ENCODE results near the gene NIPAL4.

NIPAL4 gene

GRCh38 chr5:157459715-157460599, at the start of gene NIPAL4 (continued):
- TF ChIP-seq ZNF324 (tag by site-specific recombination; IDR thresholded peaks at IDR 0.05) (no peak), ZNF670 (tag by site-specific recombination; IDR thresholded peaks at IDR 0.05; ENCODE audit: low read depth) (no peak), ZNF529 (tag by site-specific recombination; IDR thresholded peaks at IDR 0.05; ENCODE audit: insufficient replicate concordance) (no peak), ZNF610 (tag by site-specific recombination; IDR thresholded peaks at IDR 0.05; ENCODE audit: borderline replicate concordance) (no peak), ZNF76 (tag by site-specific recombination; IDR thresholded peaks at IDR 0.05; ENCODE audit: borderline replicate concordance, low read depth) (no peak), ZNF221 (tag by site-specific recombination; IDR thresholded peaks at IDR 0.05; ENCODE audit: borderline replicate concordance) (no peak), ZNF112 (tag by site-specific recombination; IDR thresholded peaks at IDR 0.05) (no peak), ZNF423 (tag by site-specific recombination; IDR thresholded peaks at IDR 0.05) (peak; percentile 87), BCL6B (tag by site-specific recombination; IDR thresholded peaks at IDR 0.05) (no peak), ZNF366 (tag by site-specific recombination; conservative IDR thresholded peaks at IDR 0.05) (peak; percentile 72), ZNF629 (tag by site-specific recombination; IDR thresholded peaks at IDR 0.05) (no peak), HOXA7 (CRISPR knock-in tag; IDR thresholded peaks at IDR 0.05; ENCODE audit: borderline replicate concordance) (no peak), ZNF510 (tag by site-specific recombination; IDR thresholded peaks at IDR 0.05; ENCODE audit: insufficient replicate concordance) (no peak), BCL11A (tag by site-specific recombination; IDR thresholded peaks at IDR 0.05; ENCODE audit: low read depth) (no peak), ZNF391 (tag by site-specific recombination; IDR thresholded peaks at IDR 0.05; ENCODE audit: borderline replicate concordance, low read depth) (no peak), PRDM6 (tag by site-specific recombination; IDR thresholded peaks at IDR 0.05) (no peak), ZNF843 (tag by site-specific recombination; IDR thresholded peaks at IDR 0.05) (no peak), ZNF280C (tag by site-specific recombination; IDR thresholded peaks at IDR 0.05) (no peak), ZBTB48 (tag by site-specific recombination; IDR thresholded peaks at IDR 0.05) (peak; percentile 51; the same call in 1 of the 2 replicates), ZNF146 (tag by site-specific recombination; IDR thresholded peaks at IDR 0.05) (no peak), ZNF558 (tag by site-specific recombination; IDR thresholded peaks at IDR 0.05) (no peak), OVOL3 (tag by site-specific recombination; IDR thresholded peaks at IDR 0.05) (no peak)
- TF ChIP-seq, protein P1, sequence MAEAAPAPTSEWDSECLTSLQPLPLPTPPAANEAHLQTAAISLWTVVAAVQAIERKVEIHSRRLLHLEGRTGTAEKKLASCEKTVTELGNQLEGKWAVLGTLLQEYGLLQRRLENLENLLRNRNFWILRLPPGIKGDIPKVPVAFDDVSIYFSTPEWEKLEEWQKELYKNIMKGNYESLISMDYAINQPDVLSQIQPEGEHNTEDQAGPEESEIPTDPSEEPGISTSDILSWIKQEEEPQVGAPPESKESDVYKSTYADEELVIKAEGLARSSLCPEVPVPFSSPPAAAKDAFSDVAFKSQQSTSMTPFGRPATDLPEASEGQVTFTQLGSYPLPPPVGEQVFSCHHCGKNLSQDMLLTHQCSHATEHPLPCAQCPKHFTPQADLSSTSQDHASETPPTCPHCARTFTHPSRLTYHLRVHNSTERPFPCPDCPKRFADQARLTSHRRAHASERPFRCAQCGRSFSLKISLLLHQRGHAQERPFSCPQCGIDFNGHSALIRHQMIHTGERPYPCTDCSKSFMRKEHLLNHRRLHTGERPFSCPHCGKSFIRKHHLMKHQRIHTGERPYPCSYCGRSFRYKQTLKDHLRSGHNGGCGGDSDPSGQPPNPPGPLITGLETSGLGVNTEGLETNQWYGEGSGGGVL (tag by site-specific recombination; IDR thresholded peaks at IDR 0.05), result peak; percentile 66
- TF ChIP-seq, protein P2, sequence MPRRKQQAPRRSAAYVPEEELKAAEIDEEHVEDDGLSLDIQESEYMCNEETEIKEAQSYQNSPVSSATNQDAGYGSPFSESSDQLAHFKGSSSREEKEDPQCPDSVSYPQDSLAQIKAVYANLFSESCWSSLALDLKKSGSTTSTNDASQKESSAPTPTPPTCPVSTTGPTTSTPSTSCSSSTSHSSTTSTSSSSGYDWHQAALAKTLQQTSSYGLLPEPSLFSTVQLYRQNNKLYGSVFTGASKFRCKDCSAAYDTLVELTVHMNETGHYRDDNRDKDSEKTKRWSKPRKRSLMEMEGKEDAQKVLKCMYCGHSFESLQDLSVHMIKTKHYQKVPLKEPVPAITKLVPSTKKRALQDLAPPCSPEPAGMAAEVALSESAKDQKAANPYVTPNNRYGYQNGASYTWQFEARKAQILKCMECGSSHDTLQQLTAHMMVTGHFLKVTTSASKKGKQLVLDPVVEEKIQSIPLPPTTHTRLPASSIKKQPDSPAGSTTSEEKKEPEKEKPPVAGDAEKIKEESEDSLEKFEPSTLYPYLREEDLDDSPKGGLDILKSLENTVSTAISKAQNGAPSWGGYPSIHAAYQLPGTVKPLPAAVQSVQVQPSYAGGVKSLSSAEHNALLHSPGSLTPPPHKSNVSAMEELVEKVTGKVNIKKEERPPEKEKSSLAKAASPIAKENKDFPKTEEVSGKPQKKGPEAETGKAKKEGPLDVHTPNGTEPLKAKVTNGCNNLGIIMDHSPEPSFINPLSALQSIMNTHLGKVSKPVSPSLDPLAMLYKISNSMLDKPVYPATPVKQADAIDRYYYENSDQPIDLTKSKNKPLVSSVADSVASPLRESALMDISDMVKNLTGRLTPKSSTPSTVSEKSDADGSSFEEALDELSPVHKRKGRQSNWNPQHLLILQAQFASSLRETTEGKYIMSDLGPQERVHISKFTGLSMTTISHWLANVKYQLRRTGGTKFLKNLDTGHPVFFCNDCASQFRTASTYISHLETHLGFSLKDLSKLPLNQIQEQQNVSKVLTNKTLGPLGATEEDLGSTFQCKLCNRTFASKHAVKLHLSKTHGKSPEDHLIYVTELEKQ (tag by site-specific recombination; IDR thresholded peaks at IDR 0.05; ENCODE audit: borderline replicate concordance), result no peak
- TF ChIP-seq, protein P3, sequence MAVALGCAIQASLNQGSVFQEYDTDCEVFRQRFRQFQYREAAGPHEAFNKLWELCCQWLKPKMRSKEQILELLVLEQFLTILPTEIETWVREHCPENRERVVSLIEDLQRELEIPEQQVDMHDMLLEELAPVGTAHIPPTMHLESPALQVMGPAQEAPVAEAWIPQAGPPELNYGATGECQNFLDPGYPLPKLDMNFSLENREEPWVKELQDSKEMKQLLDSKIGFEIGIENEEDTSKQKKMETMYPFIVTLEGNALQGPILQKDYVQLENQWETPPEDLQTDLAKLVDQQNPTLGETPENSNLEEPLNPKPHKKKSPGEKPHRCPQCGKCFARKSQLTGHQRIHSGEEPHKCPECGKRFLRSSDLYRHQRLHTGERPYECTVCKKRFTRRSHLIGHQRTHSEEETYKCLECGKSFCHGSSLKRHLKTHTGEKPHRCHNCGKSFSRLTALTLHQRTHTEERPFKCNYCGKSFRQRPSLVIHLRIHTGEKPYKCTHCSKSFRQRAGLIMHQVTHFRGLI (tag by site-specific recombination; IDR thresholded peaks at IDR 0.05), result no peak
